Left ventricle myocardium superior (tissue), 1 donor: ENCODE measurements around the gene MEST. TPM values are rescaled to one million over a fixed set of nuclear protein-coding genes. Genes with fewer than 3 reads are reported as not detected.

ENCODE experiments used
- microRNA-seq: library from miRNA; unstranded; fragments of <30 nt; microRNA quantifications from one replicate; pipeline ENCODE4 v1.2.0, GENCODE V29; 2020; ENCODE audit warnings: borderline number of aligned reads
- total RNA-seq: library from RNA; stranded (reverse); fragmentation: NEBNext Ultra II Directional; extraction: Animal tissue kit (Norgen Biotek cat#: 25700); gene quantifications from one replicate; pipeline ENCODE4 v1.2.1, GENCODE V29; 2021
- donor health status: DM: no; HTN: yes; CAD: no; lungs with severe emphysema.

Gene MEST
- total RNA-seq, 1 donor from 2014 or later = 4.2 TPM

Small RNAs within 50 kb of the gene (microRNA-seq; reads per million reads assigned to microRNA genes)
- 1,052 reads per million, percentile 77 among the genes with 10 or more reads in this experiment for gene MIR335

Other genes starting within 250 kb of the MEST start
- not detected for gene CPA2, start 225.2 kb upstream of the MEST start, total RNA-seq
- 0.77 TPM for gene CPA4, start 198.9 kb upstream of the MEST start, total RNA-seq
- gene CPA5, start 147.3 kb upstream of the MEST start, total RNA-seq = not detected
- gene CPA1, start 111.6 kb upstream of the MEST start, total RNA-seq = not detected
- gene CEP41, start 51.1 kb upstream of the MEST start, total RNA-seq = 4.9 TPM
- 19.2 TPM for gene COPG2, start 176.7 kb downstream of the MEST start, total RNA-seq
- gene TSGA13, start 194.5 kb downstream of the MEST start, total RNA-seq = not detected
- 0.07 TPM for gene KLF14, start 242.1 kb downstream of the MEST start, total RNA-seq